Activated naive CD4-positive, alpha-beta T cell treated with anti-CD3 and anti-CD28 coated beads for 36 hours (primary cell): ENCODE data around the gene TMEM234. TPM values are rescaled to one million over a fixed set of nuclear protein-coding genes. Genes with fewer than 3 reads are reported as not detected.

Source experiments
- CTCF ChIA-PET: fragments of 350-600 bp; sonication (Branson Sonifier 250); formaldehyde crosslinking; loops from one replicate; lab custom pipeline; 2021; ENCODE audit warnings: antibody characterized with exemption; lab: Charles Lee
- DNase-seq: peaks from one replicate; pipeline ENCODE4 v3.0.0-alpha.2; 2020
- H3K27ac Mint-ChIP-seq: one replicate; pipeline ENCODE4 v1.8.0; 2021; ENCODE audit warnings: mild to moderate bottlenecking, mixed read lengths
- H3K27me3 Mint-ChIP-seq: one replicate; pipeline ENCODE4 v1.8.0; 2021; ENCODE audit warnings: low read depth, mixed read lengths
- H3K36me3 Mint-ChIP-seq: one replicate; pipeline ENCODE4 v1.8.0; 2021; ENCODE audit warnings: low read depth, mixed read lengths
- H3K4me1 Mint-ChIP-seq: one replicate; pipeline ENCODE4 v1.8.0; 2021; ENCODE audit warnings: low read depth, mixed read lengths
- H3K4me3 Mint-ChIP-seq: one replicate; pipeline ENCODE4 v1.8.0; 2021; ENCODE audit warnings: mild to moderate bottlenecking, moderate library complexity, mixed read lengths
- H3K9me3 Mint-ChIP-seq: one replicate; pipeline ENCODE4 v1.8.0; 2021; ENCODE audit warnings: mixed read lengths
- intact Hi-C: fragments of 100-400 bp; cut with micrococcal nuclease; formaldehyde crosslinking; loops from one replicate; pipeline ENCODE4 v1.15.1; 2023
- total RNA-seq, 2 experiments: library from RNA; stranded (reverse); gene quantifications; one replicate each; pipeline ENCODE4 v1.2.3, GENCODE V29; 2021

TMEM234 gene
- total RNA-seq, 2 experiments from 2014 or later = 5.1 to 6.4 TPM

- intact Hi-C loops = no loop called here
- H3K27ac Mint-ChIP-seq = no peak within 1 kb of the TSS
These were observed 13.2 kb downstream of the TMEM234 start, which contains the start of gene DCDC2B for GRCh38 chr1:32208891-32209328. TSS of gene DCDC2B (plus strand) at chr1:32209089. CDS start at chr1:32209094, 5 bp downstream.

GRCh38 chr1:32208469-32208868 is 13.7 kb downstream of the TMEM234 start:
- Mint-ChIP-seq H3K27ac (no peak overlapping the region), H3K4me3 (no peak overlapping the region), H3K9me3 (no peaks in the 10 kb centered on the region), H3K4me1 (peaks cover 12% of the 10 kb centered on the region), H3K36me3 (peaks cover 15% of the 10 kb centered on the region), H3K27me3 (no peaks in the 10 kb centered on the region)
- intact Hi-C loops = no loop called here
- CTCF ChIA-PET = interaction anchor here (1.3 kb wide), 1 partner anchor 8 kb away, joined by 3 read pairs; no protein-coding TSS in a partner anchor
- DNase-seq = no peak

More at GRCh38 chr1:32208891-32209328, 13.2 kb downstream of the TMEM234 start, which contains the start of gene DCDC2B:
- DNase-seq = no peak
- Mint-ChIP-seq H3K36me3 (peaks cover 15% of the 10 kb centered on the region), H3K9me3 (no peaks in the 10 kb centered on the region), H3K4me1 (peaks cover 12% of the 10 kb centered on the region), H3K27me3 (no peaks in the 10 kb centered on the region), H3K4me3 (no peak within 1 kb of the TSS)
- CTCF ChIA-PET = interaction anchor here (1.3 kb wide), 1 partner anchor 8 kb away, joined by 3 read pairs; no protein-coding TSS in a partner anchor

GRCh38 chr1:32205401-32206370 is 16.5 kb downstream of the TMEM234 start, which contains the start of gene IQCC:
TSS of gene IQCC (plus strand) at chr1:32205671. CDS start at chr1:32205682, 11 bp downstream.
- Mint-ChIP-seq H3K9me3 (no peaks in the 10 kb centered on the region), H3K27ac (peak within 1 kb of the TSS; percentile 76), H3K36me3 (peaks cover 15% of the 10 kb centered on the region), H3K27me3 (no peaks in the 10 kb centered on the region), H3K4me1 (peaks cover 26% of the 10 kb centered on the region), H3K4me3 (peak within 1 kb of the TSS; percentile 90)
- intact Hi-C loops = no loop called here
- CTCF ChIA-PET = interaction anchor here (1.0 to 3.5 kb wide), 3 partner anchors 10 to 43 kb away, joined by 3 to 27 read pairs (median 9); no protein-coding TSS in a partner anchor
- peak; percentile 90 for DNase-seq

GRCh38 chr1:32204943-32205361 is 17.2 kb downstream of the TMEM234 start:
- Mint-ChIP-seq H3K4me3 (peak overlapping the region; percentile 90), H3K9me3 (no peaks in the 10 kb centered on the region), H3K36me3 (peaks cover 15% of the 10 kb centered on the region), H3K27me3 (no peaks in the 10 kb centered on the region), H3K4me1 (peaks cover 32% of the 10 kb centered on the region), H3K27ac (no peak overlapping the region)
- no peak for DNase-seq
- CTCF ChIA-PET = interaction anchor here (3.5 kb wide), 1 partner anchor 11 kb away, joined by 27 read pairs; no protein-coding TSS in a partner anchor
- intact Hi-C loops = no loop called here

- intact Hi-C loops = loop anchor here (1.0 to 2.0 kb wide), 4 partner anchors 22 to 72 kb away; partner anchors contain the start of genes EIF3I, TMEM234 and TXLNA
- Mint-ChIP-seq H3K27ac (peak overlapping the region; percentile 85), H3K27me3 (no peaks in the 10 kb centered on the region), H3K9me3 (no peaks in the 10 kb centered on the region), H3K4me1 (peaks cover 35% of the 10 kb centered on the region), H3K36me3 (peaks cover 13% of the 10 kb centered on the region), H3K4me3 (peak overlapping the region; percentile 70)
- CTCF ChIA-PET = interaction anchor here (0.6 to 1.9 kb wide), 4 partner anchors 9 to 200 kb away, joined by 3 to 5 read pairs (median 4); partner anchors contain the start of gene TXLNA
- DNase-seq = peak; percentile 92
These were observed 20.9 kb downstream of the TMEM234 start for GRCh38 chr1:32201011-32201855.

GRCh38 chr1:32200226-32201010 is 21.7 kb downstream of the TMEM234 start, which contains the start of gene CCDC28B:
TSS of gene CCDC28B (plus strand) at chr1:32200595. CDS start at chr1:32201936, 1,341 bp downstream.
- peak within 1 kb of the TSS; percentile 88 for H3K27ac Mint-ChIP-seq
- H3K36me3 Mint-ChIP-seq = peaks cover 11% of the 10 kb centered on the region
- H3K9me3 Mint-ChIP-seq = no peaks in the 10 kb centered on the region
- intact Hi-C loops = loop anchor here (1.0 to 2.0 kb wide), 5 partner anchors 21 to 128 kb away; partner anchors contain the start of genes EIF3I, TMEM234, TMEM39B and TXLNA
- DNase-seq = peak; percentile 72
- no peaks in the 10 kb centered on the region for H3K27me3 Mint-ChIP-seq
- peak within 1 kb of the TSS; percentile 70 for H3K4me3 Mint-ChIP-seq
- CTCF ChIA-PET = interaction anchor here (0.6 to 1.9 kb wide), 4 partner anchors 10 to 201 kb away, joined by 3 to 5 read pairs (median 4); partner anchors contain the start of gene TXLNA
- H3K4me1 Mint-ChIP-seq = peaks cover 38% of the 10 kb centered on the region

GRCh38 chr1:32199717-32200072 is 22.5 kb downstream of the TMEM234 start:
- intact Hi-C loops = loop anchor here (1.0 to 2.0 kb wide), 2 partner anchors 23 to 127 kb away; partner anchors contain the start of genes EIF3I, TMEM234 and TMEM39B
- H3K36me3 Mint-ChIP-seq = peaks cover 14% of the 10 kb centered on the region
- no peaks in the 10 kb centered on the region for H3K27me3 Mint-ChIP-seq
- H3K4me3 Mint-ChIP-seq = peak overlapping the region; percentile 70
- DNase-seq = no peak
- H3K27ac Mint-ChIP-seq = peak overlapping the region; percentile 88
- H3K4me1 Mint-ChIP-seq = peaks cover 41% of the 10 kb centered on the region
- CTCF ChIA-PET = interaction anchor here (1.9 kb wide), 1 partner anchor 17 kb away, joined by 5 read pairs; no protein-coding TSS in a partner anchor
- H3K9me3 Mint-ChIP-seq = no peaks in the 10 kb centered on the region

GRCh38 chr1:32199043-32199716 is 23.0 kb downstream of the TMEM234 start:
- no peak overlapping the region for H3K27ac Mint-ChIP-seq
- H3K36me3 Mint-ChIP-seq = peaks cover 19% of the 10 kb centered on the region
- intact Hi-C loops = no loop called here
- DNase-seq = no peak
- H3K27me3 Mint-ChIP-seq = no peaks in the 10 kb centered on the region
- CTCF ChIA-PET = interaction anchor here (0.6 kb wide), 1 partner anchor 137 kb away, joined by 3 read pairs; the partner anchor contains the start of gene MARCKSL1
- no peak overlapping the region for H3K4me3 Mint-ChIP-seq
- peaks cover 46% of the 10 kb centered on the region for H3K4me1 Mint-ChIP-seq
- H3K9me3 Mint-ChIP-seq = no peaks in the 10 kb centered on the region

- intact Hi-C loops = no loop called here
- peaks cover 51% of the 10 kb centered on the region for H3K4me1 Mint-ChIP-seq
- no peaks in the 10 kb centered on the region for H3K27me3 Mint-ChIP-seq
- CTCF ChIA-PET = interaction anchor here (0.6 to 1.8 kb wide), 2 partner anchors 17 to 138 kb away, joined by 3 to 6 read pairs; partner anchors contain the start of gene MARCKSL1
- H3K27ac Mint-ChIP-seq = no peak overlapping the region
- no peak overlapping the region for H3K4me3 Mint-ChIP-seq
- no peak for DNase-seq
- no peaks in the 10 kb centered on the region for H3K9me3 Mint-ChIP-seq
- peaks cover 25% of the 10 kb centered on the region for H3K36me3 Mint-ChIP-seq
These were observed 23.7 kb downstream of the TMEM234 start for GRCh38 chr1:32198237-32199042.
